Activated naive CD8-positive, alpha-beta T cell treated with anti-CD3 and anti-CD28 coated beads for 36 hours (primary cell): Measurements from ENCODE around the gene P2RY4. TPM values are rescaled to one million over a fixed set of nuclear protein-coding genes. Genes with fewer than 3 reads are reported as not detected.

Experiments used
- DNase-seq: peaks from one replicate; pipeline ENCODE4 v3.0.0; 2021
- H3K27ac Mint-ChIP-seq: one replicate; pipeline ENCODE4 v1.8.0; 2022; ENCODE audit warnings: mild to moderate bottlenecking, moderate library complexity, mixed read lengths
- H3K27me3 Mint-ChIP-seq: one replicate; pipeline ENCODE4 v1.8.0; 2022; ENCODE audit warnings: mild to moderate bottlenecking, mixed read lengths
- H3K36me3 Mint-ChIP-seq: one replicate; pipeline ENCODE4 v1.8.0; 2021; ENCODE audit warnings: mild to moderate bottlenecking, mixed read lengths
- H3K4me1 Mint-ChIP-seq: one replicate; pipeline ENCODE4 v1.8.0; 2021; ENCODE audit warnings: mixed read lengths
- H3K4me3 Mint-ChIP-seq: one replicate; pipeline ENCODE4 v1.8.0; 2022; ENCODE audit warnings: mild to moderate bottlenecking, moderate library complexity, mixed read lengths
- H3K9me3 Mint-ChIP-seq: one replicate; pipeline ENCODE4 v1.8.0; 2022; ENCODE audit warnings: mixed read lengths
- total RNA-seq, 2 experiments: library from RNA; stranded (reverse); gene quantifications; one replicate each; pipeline ENCODE4 v1.2.3, GENCODE V29; 2021

The P2RY4 gene
- total RNA-seq, 2 experiments from 2014 or later: 0.12 TPM; not detected in 1

GRCh38 chrX:70208479-70208878, 51.5 kb downstream of the P2RY4 start:
- no peak overlapping the region for H3K4me3 Mint-ChIP-seq
- H3K4me1 Mint-ChIP-seq: no peaks in the 10 kb centered on the region
- H3K9me3 Mint-ChIP-seq: peaks cover 2% of the 10 kb centered on the region
- no peaks in the 10 kb centered on the region for H3K27me3 Mint-ChIP-seq
- no peak overlapping the region for H3K27ac Mint-ChIP-seq
- H3K36me3 Mint-ChIP-seq: no peaks in the 10 kb centered on the region
- no peak for DNase-seq

Other genes starting within 250 kb of the P2RY4 start
- gene AWAT2, start 210.3 kb downstream of the P2RY4 start, total RNA-seq: not detected
- gene OTUD6A, start 197.7 kb downstream of the P2RY4 start, total RNA-seq: not detected
- gene IGBP1, start 126.8 kb downstream of the P2RY4 start, total RNA-seq: 10 to 100 TPM; 36.0 to 37.2 TPM
- not detected for gene DGAT2L6, start 82.7 kb downstream of the P2RY4 start, total RNA-seq
- gene AWAT1, start 25.5 kb downstream of the P2RY4 start, total RNA-seq: not detected
- not detected for gene ARR3, start 8.1 kb upstream of the P2RY4 start, total RNA-seq
- not detected for gene RAB41, start 22.0 kb upstream of the P2RY4 start, total RNA-seq
- 10 to 100 TPM; 24.0 to 27.0 TPM for gene PDZD11, start 29.7 kb upstream of the P2RY4 start, total RNA-seq
- gene KIF4A, start 29.9 kb upstream of the P2RY4 start, total RNA-seq: 10 to 100 TPM; 22.4 to 23.9 TPM
- gene GDPD2, start 163.1 kb upstream of the P2RY4 start, total RNA-seq: not detected
- 10 to 100 TPM; 22.8 to 25.8 TPM for gene DLG3, start 184.6 kb upstream of the P2RY4 start, total RNA-seq